Neural cell (in vitro differentiated cells): ENCODE results near the gene CDC42EP5.

Experiments used
- CTCF ChIP-seq: fragments of 450-650 bp; IDR thresholded peaks from 2 replicates; pipeline ENCODE4 v1.5.1; 2014; ENCODE audit warnings: antibody characterized with exemption, mild to moderate bottlenecking, moderate library complexity; ENCODE audit not compliant: poor library complexity, severe bottlenecking
- EZH2 ChIP-seq: fragments of 200-600, 300-800 bp; shearing (Covaris generic), sonication (generic); IDR thresholded peaks from 2 replicates; pipeline ENCODE4 v1.6.1; 2014; ENCODE audit warnings: antibody characterized with exemption, low read length, borderline replicate concordance, mild to moderate bottlenecking; ENCODE audit not compliant: insufficient read depth, poor library complexity, severe bottlenecking
- POLR2AphosphoS5 ChIP-seq: IDR thresholded peaks from 2 replicates; pipeline ENCODE4 v1.6.1; 2012
- RAD21 ChIP-seq: fragments of 450-650 bp; conservative IDR thresholded peaks from 2 replicates; pipeline ENCODE4 v1.6.1; 2014; ENCODE audit warnings: antibody characterized with exemption, mild to moderate bottlenecking, moderate library complexity
- TAF1 ChIP-seq: IDR thresholded peaks from 2 replicates; pipeline ENCODE4 v1.6.1; 2012; ENCODE audit warnings: low read depth

DNA sequence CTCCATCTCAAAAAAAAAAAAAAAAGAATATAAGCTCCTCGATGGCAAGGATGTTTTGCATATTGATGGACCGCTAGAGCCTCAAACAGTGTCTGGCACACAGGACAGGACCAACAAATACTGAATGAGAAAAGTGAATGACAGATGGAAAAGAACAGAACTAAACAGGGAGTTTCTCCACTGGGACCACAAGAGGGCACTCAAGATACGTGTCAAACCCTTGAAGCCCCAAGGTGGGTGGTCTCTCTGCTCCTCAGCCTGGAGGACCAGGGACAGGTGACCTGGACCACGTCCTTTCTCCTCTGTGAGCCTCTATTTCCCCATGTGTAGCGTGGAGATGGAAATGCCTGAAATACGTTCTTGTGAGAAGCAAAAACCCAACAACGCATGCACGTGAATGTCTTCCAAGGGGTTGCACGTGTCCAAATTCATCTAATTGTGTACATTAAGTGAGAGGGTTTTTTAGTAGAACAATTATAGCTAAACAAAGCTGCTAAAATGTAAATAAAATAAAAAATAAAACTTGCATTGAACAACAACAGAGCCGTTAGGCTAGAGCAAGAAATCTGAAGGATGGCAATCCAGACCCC, 5.7 kb upstream of the CDC42EP5 start:
- TF ChIP-seq CTCF (peak; percentile 83), TAF1 (no peak), RAD21 (peak; percentile 72), POLR2AphosphoS5 (no peak), EZH2 (no peak)
